ENCODE measurements around the gene SAFB. TPM values are rescaled to one million over a fixed set of nuclear protein-coding genes. Genes with fewer than 3 reads are reported as not detected.

SAFB gene
- total and polyA plus RNA-seq, 9 donors: 64.1 to 108 (median 75.2) TPM

- 1 to 4% (median 3%) methylated on average over 14 of the region's 14 CpGs for WGBS, 3 donors
- H3K27me3 ChIP-seq: no peaks in the 10 kb centered on the region
- peak overlapping the region; percentile 16 to 87 for H3K27ac ChIP-seq
- no peaks in the 10 kb centered on the region for H3K9me3 ChIP-seq
- H3K4me1 ChIP-seq (ENCODE audit: insufficient read depth): peaks cover 18% of the 10 kb centered on the region
- TF ChIP-seq POLR2A (IDR thresholded peaks at IDR 0.05) (no peak), CTCF (IDR thresholded peaks at IDR 0.05) (no peak), EP300 (IDR thresholded peaks at IDR 0.05) (no peak)
- no peaks in the 10 kb centered on the region for H3K36me3 ChIP-seq
- H3K4me3 ChIP-seq: peak overlapping the region; percentile 99
- peak; percentile 75 to 93 (median 83) for DNase-seq
- intact Hi-C loops (cut with DNase I): loop anchor here in 1 of 4 donors (10.0 kb wide), 1 partner anchor 63 kb away; the partner anchor contains the start of genes HSD11B1L and MICOS13
Measured at GRCh38 chr19:5621311-5621944, 1.5 kb upstream of the SAFB start.

GRCh38 chr19:5621945-5622464, 878 bp upstream of the SAFB start:
- WGBS, 3 donors: 0 to 1% (median 1%) methylated on average over 35 of the region's 35 CpGs
- DNase-seq: peak in 4 of 5 donors; percentile 44 to 71 (median 53)
- Histone ChIP-seq H3K4me1 (ENCODE audit: insufficient read depth) (peaks cover 18% of the 10 kb centered on the region), H3K36me3 (no peaks in the 10 kb centered on the region), H3K27me3 (no peaks in the 10 kb centered on the region), H3K9me3 (no peaks in the 10 kb centered on the region), H3K4me3 (peak overlapping the region; percentile 99), H3K27ac (peak overlapping the region; percentile 87 to 94)
- no peak for TF ChIP-seq POLR2A (IDR thresholded peaks at IDR 0.05)
- TF ChIP-seq EP300 (IDR thresholded peaks at IDR 0.05): no peak
- TF ChIP-seq CTCF (IDR thresholded peaks at IDR 0.05): no peak
- intact Hi-C loops (cut with DNase I): loop anchor here in 1 of 4 donors (10.0 kb wide), 1 partner anchor 63 kb away; the partner anchor contains the start of genes HSD11B1L and MICOS13

- peak in 1 of 5 donors; percentile 55 for DNase-seq
- Histone ChIP-seq H3K27ac (peak overlapping the region; percentile 86 to 91), H3K9me3 (no peaks in the 10 kb centered on the region), H3K4me1 (ENCODE audit: insufficient read depth) (peaks cover 19% of the 10 kb centered on the region), H3K27me3 (no peaks in the 10 kb centered on the region), H3K36me3 (no peaks in the 10 kb centered on the region), H3K4me3 (peak overlapping the region; percentile 99)
- intact Hi-C loops (cut with DNase I): loop anchor here in 1 of 4 donors (10.0 kb wide), 1 partner anchor 61 kb away; the partner anchor contains the start of genes HSD11B1L and MICOS13
- 0 to 1% (median 1%) methylated on average over 45 to 50 of the region's 50 CpGs for WGBS, 3 donors
- TF ChIP-seq POLR2A (IDR thresholded peaks at IDR 0.05) (no peak), CTCF (IDR thresholded peaks at IDR 0.05) (no peak), EP300 (IDR thresholded peaks at IDR 0.05) (no peak)
Measured at GRCh38 chr19:5623397-5624017, 624 bp downstream of the SAFB start.

- Histone ChIP-seq H3K9me3 (no peaks in the 10 kb centered on the region), H3K27ac (peak overlapping the region; percentile 86 to 91), H3K4me3 (peak overlapping the region; percentile 99), H3K27me3 (no peaks in the 10 kb centered on the region), H3K4me1 (ENCODE audit: insufficient read depth) (peaks cover 22% of the 10 kb centered on the region), H3K36me3 (no peaks in the 10 kb centered on the region)
- no peak for TF ChIP-seq CTCF (IDR thresholded peaks at IDR 0.05)
- TF ChIP-seq POLR2A (IDR thresholded peaks at IDR 0.05): no peak
- peak; percentile 32 to 68 (median 56) for DNase-seq
- WGBS, 3 donors: 1 to 2% (median 1%) methylated on average over 20 of the region's 20 CpGs
- intact Hi-C loops (cut with DNase I): loop anchor here in 1 of 4 donors (10.0 kb wide), 1 partner anchor 61 kb away; the partner anchor contains the start of genes HSD11B1L and MICOS13
Measured at GRCh38 chr19:5624018-5624663, 1.3 kb downstream of the SAFB start.

Measured in ovary (tissue), 9 donors.